K562 (cell line): ENCODE measurements around the gene PRRC2A. TPM values are rescaled to one million over a fixed set of nuclear protein-coding genes. Genes with fewer than 3 reads are reported as not detected.

Source experiments
- ATF1 ChIP-seq, 2 experiments: fragments of 450-650 bp in 1 of 2; IDR thresholded peaks; 2 replicates each; pipeline ENCODE4 v1.6.1; 2016; ENCODE audit warnings: missing compliant biosample characterization in 1 of 2, missing genetic modification characterization in 1 of 2
- CBFA2T2 ChIP-seq: fragments of 450-650 bp; conservative IDR thresholded peaks from 2 replicates; pipeline ENCODE4 v1.6.1; 2017; ENCODE audit warnings: mild to moderate bottlenecking
- CBFB ChIP-seq: sonication (generic); formaldehyde crosslinking; IDR thresholded peaks from 2 replicates; pipeline ENCODE4 v1.4.0; 2020; ENCODE audit warnings: mild to moderate bottlenecking, missing genetic modification reagents
- CC2D1A ChIP-seq: fragments of 450-650 bp; IDR thresholded peaks from 2 replicates; pipeline ENCODE4 v1.6.1; 2017; ENCODE audit warnings: mild to moderate bottlenecking
- EGR1 ChIP-seq: fragments of 450-650 bp; conservative IDR thresholded peaks from 2 replicates; pipeline ENCODE4 v1.6.1; 2017; ENCODE audit warnings: mild to moderate bottlenecking
- ETV5 ChIP-seq: sonication (generic); formaldehyde crosslinking; IDR thresholded peaks from 2 replicates; pipeline ENCODE4 v1.4.0; 2020; ENCODE audit warnings: low read depth, mild to moderate bottlenecking, missing genetic modification reagents
- FOXK2 ChIP-seq, 2 experiments: fragments of 450-650 bp; IDR thresholded peaks in 1 of 2; conservative IDR thresholded peaks in 1 of 2; 2 replicates each; pipeline ENCODE4 v1.6.1; 2016; ENCODE audit warnings: low read depth in 2 of 2, mild to moderate bottlenecking in 1 of 2
- GMEB1 ChIP-seq: fragments of 250-450 bp; sonication (Bioruptor Pico); IDR thresholded peaks from 2 replicates; pipeline ENCODE4 v1.4.0; 2020; ENCODE audit warnings: mild to moderate bottlenecking
- JUN ChIP-seq, 2 experiments: sonication (generic) in 1 of 2; formaldehyde crosslinking in 1 of 2; IDR thresholded peaks; 2 replicates each; pipeline versions ENCODE4 v1.6.1 to v1.8.0; 2012 to 2022; ENCODE audit warnings: borderline replicate concordance in 2 of 2, mild to moderate bottlenecking in 2 of 2, improper control_type of control experiment in 1 of 2, low read depth in 1 of 2, low read length in 1 of 2, missing genetic modification reagents in 1 of 2
- MEF2A ChIP-seq: IDR thresholded peaks from 2 replicates; pipeline ENCODE4 v1.6.1; 2011; ENCODE audit warnings: low read depth, mild to moderate bottlenecking, low read length, moderate library complexity; ENCODE audit not compliant: control insufficient read depth
- NR0B1 ChIP-seq: fragments of 450-650 bp; IDR thresholded peaks from one replicate; pipeline ENCODE4 v1.6.1; 2018; ENCODE audit warnings: mild to moderate bottlenecking, moderate library complexity; ENCODE audit not compliant: partially characterized antibody
- RFX7 ChIP-seq: fragments of 250-450 bp; sonication (Bioruptor Pico); IDR thresholded peaks from 2 replicates; pipeline ENCODE4 v1.5.1; 2021; ENCODE audit warnings: mild to moderate bottlenecking
- SLC30A9 ChIP-seq: fragments of 250-450 bp; sonication (Bioruptor Pico); IDR thresholded peaks from 2 replicates; pipeline ENCODE4 v1.8.0; 2022; ENCODE audit warnings: mild to moderate bottlenecking, moderate library complexity
- SMARCE1 ChIP-seq: fragments of 450-650 bp; IDR thresholded peaks from 2 replicates; pipeline ENCODE4 v1.7.1; 2016; ENCODE audit warnings: mild to moderate bottlenecking
- SREBF1 ChIP-seq: fragments of 150-350 bp; IDR thresholded peaks from 2 replicates; pipeline ENCODE4 v1.6.1; 2014; ENCODE audit warnings: antibody characterized with exemption, low read depth, low read length, borderline replicate concordance
- STAT5A ChIP-seq: IDR thresholded peaks from 2 replicates; pipeline ENCODE4 v1.6.1; 2012; ENCODE audit warnings: low read length, inconsistent platforms, borderline replicate concordance
- TCF15 ChIP-seq: fragments of 250-450 bp; sonication (Bioruptor Pico); IDR thresholded peaks from 2 replicates; pipeline ENCODE4 v1.8.0; 2022; ENCODE audit warnings: moderate library complexity, mild to moderate bottlenecking, inconsistent platforms
- XRCC5 ChIP-seq: fragments of 200-400 bp; formaldehyde crosslinking; IDR thresholded peaks from 2 replicates; pipeline ENCODE4 v1.6.1; 2017; ENCODE audit warnings: low read depth, mild to moderate bottlenecking, low read length
- ZNF609 ChIP-seq: sonication (generic); formaldehyde crosslinking; IDR thresholded peaks from 2 replicates; pipeline ENCODE4 v1.8.1; 2023; ENCODE audit warnings: missing genetic modification reagents, mild to moderate bottlenecking, borderline replicate concordance
- ZNF717 ChIP-seq: fragments of 250-450 bp; sonication (Bioruptor Pico); IDR thresholded peaks from 2 replicates; pipeline ENCODE4 v1.5.0; 2021
- polyA plus RNA-seq, 8 experiments: library from polyadenylated mRNA; depleted of rRNA in 4 of 8; stranded (reverse) in 5 of 8; unstranded in 3 of 8; fragments of >200 nt; fragmentation: Nextera tagmentation in 2 of 8; fragmentation: Illumina TruSeq in 1 of 8; extraction: Ambion mirVana in 2 of 8; extraction: Trizol in 1 of 8; gene quantifications; 2 replicates each; pipeline versions ENCODE4 v1.2.1 to v1.2.3, GENCODE V29; 2011 to 2014; ENCODE audit warnings: inconsistent platforms in 1 of 8, missing spikeins in 1 of 8
- total RNA-seq, 7 experiments: library from RNA; depleted of rRNA in 6 of 7; stranded (reverse); fragments of >200 nt in 6 of 7; fragmentation: Illumina TruSeq in 2 of 7; extraction: Trizol in 2 of 7; gene quantifications; 2 replicates each; pipeline versions ENCODE4 v1.2.1 to v1.2.3, GENCODE V29; 2011 to 2021; ENCODE audit warnings: low replicate concordance in 1 of 7

Gene PRRC2A
- total and polyA plus RNA-seq, 9 of the 15 experiments (the other 6 are each of a cell fraction or from before 2014, with no cell fraction given), result 1.0 to 332 (median 63.0) TPM

- TF ChIP-seq JUN (IDR thresholded peaks at IDR 0.05; ENCODE audit: borderline replicate concordance, low read depth, low read length), result peak; percentile 48; the same call in 1 of the 2 replicates
- TF ChIP-seq JUN (CRISPR knock-in tag; IDR thresholded peaks at IDR 0.05; ENCODE audit: borderline replicate concordance), result no peak
- TF ChIP-seq STAT5A, result no peak; the same call in 1 of the 2 replicates
- TF ChIP-seq ETV5 (CRISPR knock-in tag), result no peak; the same call in none of the 2 replicates
- peak; percentile 98 for TF ChIP-seq CBFB (CRISPR knock-in tag)
- peak; percentile 98 for TF ChIP-seq ZNF609 (CRISPR knock-in tag)
- TF ChIP-seq SLC30A9 (CRISPR knock-in tag), result no peak
- no peak for TF ChIP-seq EGR1
- TF ChIP-seq CC2D1A, result 0 out of 2 replicates have a peak, but pooled peaks have one; percentile 37
- TF ChIP-seq CBFA2T2, result no peak
- no peak for TF ChIP-seq NR0B1
- peak; percentile 76; the same call in 1 of the 2 replicates for TF ChIP-seq TCF15 (CRISPR knock-in tag)
- TF ChIP-seq RFX7, result peak; percentile 84; the same call in 1 of the 2 replicates
- TF ChIP-seq SMARCE1, result no peak
- TF ChIP-seq FOXK2 (conservative IDR thresholded peaks at IDR 0.05 in 1 of 2, IDR thresholded peaks at IDR 0.05 in 1 of 2; ENCODE audit: low read depth in 2 of 2), result peak; percentile 98 to 99
- TF ChIP-seq SREBF1, result no peak
- TF ChIP-seq MEF2A, result no peak; the same call in 1 of the 2 replicates
- peak; percentile 89; the same call in 1 of the 2 replicates for TF ChIP-seq XRCC5
- no peak for TF ChIP-seq ATF1 (CRISPR knock-in tag; IDR thresholded peaks at IDR 0.05)
- TF ChIP-seq ATF1 (tag; IDR thresholded peaks at IDR 0.05), result peak; percentile 61
- no peak for TF ChIP-seq GMEB1
- TF ChIP-seq ZNF717 (CRISPR knock-in tag), result peak; percentile 82
Observed at GRCh38 chr6:31664790-31665500, 44.4 kb downstream of the PRRC2A start, which contains the start of gene GPANK1 (continued).
